ENCODE data around the gene RNU2-1.
"Not testable (repeated sequence)": the region's sequence is repeated elsewhere in the genome, so short reads cannot be mapped to it uniquely, and the experiment has no call there.

RNU2-1 gene

DNA sequence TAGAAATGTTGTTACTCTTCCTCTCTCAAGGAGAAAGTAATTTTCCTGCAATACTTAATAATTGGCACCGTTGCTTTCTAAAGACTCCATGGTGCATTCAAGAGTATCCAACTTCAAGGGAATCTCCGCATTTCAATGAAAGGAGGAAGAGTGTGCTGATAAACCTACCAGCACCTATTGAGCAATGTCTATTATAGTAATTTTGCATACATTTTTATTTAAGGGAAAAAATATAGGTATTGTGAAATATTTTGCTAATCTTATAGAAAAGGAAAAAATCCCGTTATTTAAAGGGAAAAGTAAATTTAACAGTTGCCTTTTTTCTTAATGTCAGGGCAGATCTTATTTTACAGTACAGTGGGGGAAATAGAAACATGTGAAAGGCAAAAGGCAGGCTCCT is 23.2 kb downstream of the RNU2-1 start:
- TF ChIP-seq, protein P1, sequence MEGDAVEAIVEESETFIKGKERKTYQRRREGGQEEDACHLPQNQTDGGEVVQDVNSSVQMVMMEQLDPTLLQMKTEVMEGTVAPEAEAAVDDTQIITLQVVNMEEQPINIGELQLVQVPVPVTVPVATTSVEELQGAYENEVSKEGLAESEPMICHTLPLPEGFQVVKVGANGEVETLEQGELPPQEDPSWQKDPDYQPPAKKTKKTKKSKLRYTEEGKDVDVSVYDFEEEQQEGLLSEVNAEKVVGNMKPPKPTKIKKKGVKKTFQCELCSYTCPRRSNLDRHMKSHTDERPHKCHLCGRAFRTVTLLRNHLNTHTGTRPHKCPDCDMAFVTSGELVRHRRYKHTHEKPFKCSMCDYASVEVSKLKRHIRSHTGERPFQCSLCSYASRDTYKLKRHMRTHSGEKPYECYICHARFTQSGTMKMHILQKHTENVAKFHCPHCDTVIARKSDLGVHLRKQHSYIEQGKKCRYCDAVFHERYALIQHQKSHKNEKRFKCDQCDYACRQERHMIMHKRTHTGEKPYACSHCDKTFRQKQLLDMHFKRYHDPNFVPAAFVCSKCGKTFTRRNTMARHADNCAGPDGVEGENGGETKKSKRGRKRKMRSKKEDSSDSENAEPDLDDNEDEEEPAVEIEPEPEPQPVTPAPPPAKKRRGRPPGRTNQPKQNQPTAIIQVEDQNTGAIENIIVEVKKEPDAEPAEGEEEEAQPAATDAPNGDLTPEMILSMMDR (IDR thresholded peaks at IDR 0.05; ENCODE audit: insufficient read depth, low read depth, low read length, missing control alignments), result no peak
- DNase-seq (ENCODE audit: low read depth), result no peak
- H3K4me3 ChIP-seq (ENCODE audit: low read length), result no peak overlapping the region

DNA sequence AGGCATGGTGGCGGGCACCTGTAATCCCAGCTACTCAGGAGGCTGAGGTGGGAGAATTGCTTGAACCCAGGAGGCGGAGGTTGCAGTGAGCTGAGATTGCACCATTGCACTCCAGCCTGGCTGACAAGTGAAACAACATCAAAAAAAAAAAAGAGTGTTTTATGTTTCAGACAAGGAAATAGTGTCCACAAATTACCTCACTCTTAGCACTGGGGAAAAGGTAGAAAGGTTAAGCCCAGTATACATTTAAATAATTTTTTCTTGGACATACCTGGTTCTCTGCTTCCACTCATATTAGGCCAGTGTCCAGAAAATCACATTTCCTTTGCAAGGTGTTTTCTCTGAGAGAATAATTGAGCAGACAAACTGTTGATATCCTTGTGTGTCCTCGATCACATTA is 30.8 kb downstream of the RNU2-1 start:
- not testable (repeated sequence) for DNase-seq (ENCODE audit: low read depth); H3K4me3 ChIP-seq (ENCODE audit: low read length)

DNA sequence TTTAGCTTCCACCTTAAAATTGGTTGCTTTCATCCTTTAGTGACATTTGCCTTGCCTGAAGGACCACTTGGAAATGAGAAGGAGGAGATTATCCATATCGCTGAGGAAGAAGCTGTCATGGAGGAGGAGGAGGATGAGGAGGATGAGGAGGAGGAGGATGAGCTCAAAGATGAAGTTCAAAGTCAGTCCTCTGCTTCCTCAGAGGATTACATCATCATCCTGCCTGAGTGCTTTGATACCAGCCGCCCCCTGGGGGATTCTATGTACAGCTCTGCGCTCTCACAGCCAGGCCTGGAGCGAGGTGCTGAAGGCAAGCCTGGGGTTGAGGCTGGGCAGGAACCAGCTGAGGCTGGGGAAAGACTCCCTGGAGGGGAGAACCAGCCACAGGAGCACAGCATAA is 33.6 kb downstream of the RNU2-1 start:
- DNase-seq (ENCODE audit: low read depth), result no peak
- TF ChIP-seq, protein P1 (IDR thresholded peaks at IDR 0.05; ENCODE audit: insufficient read depth, low read depth, low read length, missing control alignments), result no peak
- H3K4me3 ChIP-seq (ENCODE audit: low read length), result no peak overlapping the region

DNA sequence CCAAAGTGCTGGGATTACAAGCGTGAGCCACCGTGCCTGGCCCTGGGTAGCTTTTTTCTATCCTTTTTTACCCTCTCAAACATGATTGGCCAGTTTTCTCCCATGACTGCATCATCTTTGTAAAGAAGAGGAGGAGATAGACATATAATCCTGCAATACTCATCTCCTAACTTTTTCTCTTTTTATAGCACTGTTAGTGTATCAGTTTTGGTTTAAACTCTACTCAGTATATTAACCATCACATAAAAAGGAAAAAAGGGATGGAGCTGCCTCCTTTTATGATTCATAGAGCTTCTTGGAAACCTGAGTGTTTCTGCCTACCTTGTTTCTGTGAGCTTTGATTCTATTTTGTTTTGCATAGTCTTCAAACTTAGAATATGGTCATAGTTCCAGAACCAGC is 34.1 kb downstream of the RNU2-1 start:
- no peak overlapping the region for H3K4me3 ChIP-seq (ENCODE audit: low read length)
- TF ChIP-seq, protein P1 (IDR thresholded peaks at IDR 0.05; ENCODE audit: insufficient read depth, low read depth, low read length, missing control alignments), result no peak
- DNase-seq (ENCODE audit: low read depth), result no peak

DNA sequence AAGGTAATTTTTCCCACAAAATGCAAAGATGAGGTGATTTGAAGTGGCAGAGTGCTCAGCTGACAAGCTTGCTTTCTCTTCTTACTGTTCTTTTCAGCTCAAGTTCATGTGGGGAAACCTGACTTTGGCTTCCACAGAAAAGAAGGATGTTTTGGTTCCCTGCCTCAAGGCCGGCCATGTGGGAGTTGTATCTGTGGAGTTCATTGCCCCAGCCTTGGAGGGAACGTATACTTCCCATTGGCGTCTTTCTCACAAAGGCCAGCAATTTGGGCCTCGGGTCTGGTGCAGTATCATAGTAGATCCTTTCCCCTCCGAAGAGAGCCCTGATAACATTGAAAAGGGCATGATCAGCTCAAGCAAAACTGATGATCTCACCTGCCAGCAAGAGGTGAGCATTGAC is 40.5 kb downstream of the RNU2-1 start:
- TF ChIP-seq, protein P1 (IDR thresholded peaks at IDR 0.05; ENCODE audit: insufficient read depth, low read depth, low read length, missing control alignments), result no peak
- no peak for DNase-seq (ENCODE audit: low read depth)

DNA sequence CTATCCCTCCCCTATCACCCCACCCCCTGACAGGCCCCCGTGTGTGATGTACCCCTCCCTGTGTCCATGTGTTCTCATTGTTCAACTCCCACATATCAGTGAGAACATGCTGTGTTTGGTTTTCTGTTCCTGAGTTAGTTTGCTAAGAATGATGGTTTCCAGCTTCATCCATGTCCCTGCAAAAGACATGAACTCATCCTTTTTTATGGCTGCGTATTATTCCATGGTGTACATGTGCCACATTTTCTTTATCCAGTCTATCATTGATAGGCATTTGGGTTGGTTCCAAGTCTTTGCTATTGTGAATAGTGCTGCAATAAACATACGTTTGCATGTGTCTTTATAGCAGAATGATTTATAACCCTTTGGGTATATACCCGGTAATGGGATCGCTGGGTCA is 47.1 kb downstream of the RNU2-1 start:
- H3K4me3 ChIP-seq (ENCODE audit: low read length); DNase-seq (ENCODE audit: low read depth): not testable (repeated sequence)

More for the DNA sequence above, 40.5 kb downstream of the RNU2-1 start:
- H3K4me3 ChIP-seq (ENCODE audit: low read length), result no peak overlapping the region

DNA sequence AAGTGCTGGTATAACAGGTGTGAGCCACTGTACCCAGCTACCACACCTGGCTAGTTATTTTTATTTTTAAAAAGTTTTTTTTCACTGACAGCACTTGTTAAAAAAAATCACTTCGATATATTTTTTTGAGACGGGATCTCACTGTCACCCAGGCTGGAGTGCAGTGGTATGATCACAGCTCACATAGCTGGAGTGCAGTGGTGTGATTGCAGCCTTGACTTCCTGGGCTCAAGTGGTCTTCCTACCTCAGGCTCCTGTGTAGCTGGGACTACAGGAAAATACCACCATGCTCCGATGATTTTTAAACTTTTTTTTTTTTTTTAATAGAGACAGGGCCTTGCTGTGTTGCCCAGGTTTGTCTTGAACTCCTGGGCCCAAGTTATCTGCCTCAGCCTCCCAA is 49.9 kb downstream of the RNU2-1 start:
- no peak for DNase-seq (ENCODE audit: low read depth)
- H3K4me3 ChIP-seq (ENCODE audit: low read length), result no peak overlapping the region
- TF ChIP-seq, protein P1 (IDR thresholded peaks at IDR 0.05; ENCODE audit: insufficient read depth, low read depth, low read length, missing control alignments), result no peak
